HG03520 (cell line): ENCODE measurements around the gene KCND2.

Experiments used
- ATAC-seq: cut with Tn5 transposase; IDR thresholded peaks from one replicate; pipeline ENCODE4 v1.9.1; 2021; ENCODE audit warnings: mild to moderate bottlenecking, moderate library complexity; ENCODE audit not compliant: unreplicated experiment

KCND2 gene

DNA sequence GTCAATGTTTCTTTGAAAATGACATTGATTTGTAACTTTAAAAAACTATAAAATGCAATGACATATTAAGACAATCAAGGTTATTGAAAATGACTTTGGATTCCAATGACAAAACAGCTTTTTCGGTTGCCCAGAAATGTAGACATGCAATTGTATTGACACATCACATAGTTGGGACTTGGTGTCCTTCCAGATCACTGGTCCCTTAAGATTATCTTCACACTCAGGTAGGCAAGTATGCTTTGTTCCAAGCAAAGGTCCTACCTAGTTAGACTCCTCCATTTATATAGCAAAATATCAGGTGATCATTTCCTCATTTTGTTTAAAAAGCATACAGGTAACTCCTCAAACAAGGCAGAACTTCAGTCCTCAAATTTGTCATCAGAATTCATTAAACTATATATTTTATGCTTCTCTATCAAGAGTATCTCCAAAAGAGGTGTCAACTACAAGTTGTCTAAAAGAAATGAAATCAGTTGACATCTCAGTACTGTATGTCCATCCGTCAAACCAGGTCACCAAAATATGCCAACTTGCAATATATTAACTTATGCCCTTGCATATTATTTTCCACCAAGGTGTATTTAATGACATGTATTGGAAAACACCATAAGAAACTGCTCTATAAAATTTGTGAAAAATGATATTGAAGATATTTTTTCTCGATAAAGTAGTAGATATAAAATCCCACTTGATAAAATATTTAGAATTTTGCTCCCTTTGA lies 520.4 kb downstream of the KCND2 start:
- ATAC-seq: no peak

DNA sequence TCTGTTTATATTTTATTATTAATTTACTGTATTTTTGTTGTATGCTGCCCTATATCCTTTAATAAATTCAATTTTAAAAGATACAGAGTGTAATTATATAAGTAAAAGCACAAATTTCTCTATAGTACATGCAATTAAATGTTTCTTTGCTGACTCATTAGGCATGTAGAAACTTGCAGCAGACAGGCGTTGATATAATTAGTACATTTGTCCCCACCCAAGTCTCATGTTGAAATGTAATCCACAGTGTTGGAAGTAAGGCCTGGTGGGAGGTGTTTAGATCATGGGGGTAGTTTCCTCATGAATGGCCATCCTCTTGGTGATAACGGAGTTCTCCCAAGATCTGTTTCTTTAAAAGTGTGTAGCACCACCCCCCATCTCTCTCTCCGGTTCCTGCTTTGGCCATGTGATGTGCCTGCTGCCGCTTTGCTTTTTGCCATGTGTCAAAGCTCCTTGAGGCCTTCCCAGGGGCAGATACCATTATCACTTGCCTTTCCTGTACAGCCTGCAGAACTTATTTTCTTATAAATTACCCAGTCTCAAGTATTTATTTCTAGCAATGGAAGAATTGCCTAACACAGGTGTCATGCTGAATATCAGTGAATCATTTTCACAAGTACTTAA lies 521.2 kb downstream of the KCND2 start:
- ATAC-seq: no peak

DNA sequence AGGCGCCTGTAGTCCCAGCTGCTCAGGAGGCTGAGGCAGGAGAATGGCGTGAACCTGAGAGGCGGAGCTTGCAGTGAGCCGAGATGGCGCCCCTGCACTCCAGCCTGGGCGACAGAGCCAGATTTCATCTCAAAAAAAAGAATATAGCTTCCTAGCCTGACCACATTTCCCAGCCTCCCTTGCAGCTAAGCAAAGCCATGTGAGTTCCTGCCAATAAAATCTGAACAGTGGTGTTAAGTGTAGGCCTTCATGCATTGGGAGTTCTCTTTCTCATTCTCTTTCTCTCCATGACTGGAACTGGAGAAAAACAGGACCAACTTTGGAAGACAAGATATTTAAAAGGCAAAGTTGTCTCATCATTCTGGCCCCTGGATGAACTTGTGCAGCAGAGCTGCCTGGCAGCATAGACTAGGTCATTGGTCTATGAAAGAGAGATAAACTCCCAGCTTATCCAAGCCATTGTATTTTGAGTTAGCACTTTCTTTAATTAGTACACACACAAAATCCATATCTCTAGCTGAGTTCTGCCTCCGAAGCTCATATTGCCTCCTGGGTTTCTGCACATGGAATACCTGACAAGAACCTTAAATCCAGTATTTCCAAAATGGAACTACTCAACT lies 524.2 kb downstream of the KCND2 start:
- ATAC-seq: no peak

DNA sequence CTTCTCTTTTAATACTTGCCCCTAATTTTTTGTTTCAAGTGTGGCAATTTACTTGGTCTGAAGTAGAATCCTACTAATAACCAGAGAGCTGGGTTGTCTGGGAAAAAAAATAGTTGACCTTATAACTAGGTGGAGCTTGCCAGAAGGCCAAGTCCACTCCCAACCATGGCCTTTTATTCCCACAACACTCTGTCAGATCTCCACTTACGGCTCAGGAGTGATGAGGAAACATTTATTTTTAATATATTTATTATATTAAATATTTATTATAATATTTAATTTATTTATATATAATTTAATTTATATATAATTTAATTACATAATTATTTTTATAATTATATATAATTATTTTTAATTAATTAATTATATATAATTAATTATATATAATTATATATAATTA lies 526.2 kb downstream of the KCND2 start:
- ATAC-seq: no peak
